Choroid plexus epithelial cell (primary cell): ENCODE measurements around the gene ALS2CL.

Experiments used
- DNase-seq: peaks from one replicate; pipeline ENCODE4 v3.0.0-alpha.2; 2010; ENCODE audit warnings: low read depth
- H3K4me3 ChIP-seq: 2 replicates; pipeline ENCODE4 v1.5.1; 2011; ENCODE audit warnings: low read depth, mild to moderate bottlenecking, control low read depth, low read length, moderate library complexity
- CTCF ChIP-seq: conservative IDR thresholded peaks from 2 replicates; pipeline ENCODE4 v1.5.1; 2011; ENCODE audit warnings: low read depth, mild to moderate bottlenecking, control low read depth, inconsistent platforms, low read length, moderate library complexity

Gene ALS2CL

GRCh38 chr3:46656778-46657556 is 36.5 kb downstream of the ALS2CL start:
- no peak for TF ChIP-seq CTCF
- no peak overlapping the region for H3K4me3 ChIP-seq
- DNase-seq = no peak

- no peak for TF ChIP-seq CTCF
- DNase-seq = no peak
Measured at GRCh38 chr3:46655271-46655670, 38.2 kb downstream of the ALS2CL start.

GRCh38 chr3:46651084-46651483 is 42.4 kb downstream of the ALS2CL start:
- no peak overlapping the region for H3K4me3 ChIP-seq
- TF ChIP-seq CTCF = no peak
- no peak for DNase-seq

More at GRCh38 chr3:46655271-46655670, 38.2 kb downstream of the ALS2CL start:
- no peak overlapping the region for H3K4me3 ChIP-seq

GRCh38 chr3:46649436-46649835 is 44.0 kb downstream of the ALS2CL start:
- DNase-seq = no peak
- no peak for TF ChIP-seq CTCF

GRCh38 chr3:46648096-46648495 is 45.4 kb downstream of the ALS2CL start:
- no peak for TF ChIP-seq CTCF
- no peak overlapping the region for H3K4me3 ChIP-seq
- DNase-seq = no peak

More at GRCh38 chr3:46649436-46649835, 44.0 kb downstream of the ALS2CL start:
- no peak overlapping the region for H3K4me3 ChIP-seq

- peak; percentile 45 for DNase-seq
- H3K4me3 ChIP-seq = no peak overlapping the region
- no peak for TF ChIP-seq CTCF
Measured at GRCh38 chr3:46646700-46647099, 46.8 kb downstream of the ALS2CL start.

GRCh38 chr3:46643701-46644100 is 49.8 kb downstream of the ALS2CL start:
- no peak overlapping the region for H3K4me3 ChIP-seq
- no peak for TF ChIP-seq CTCF
- no peak for DNase-seq
